GM12892 (cell line): Measurements from ENCODE around the gene ASB5.

ENCODE experiments used
- POLR2A ChIP-seq: IDR thresholded peaks from 2 replicates; pipeline ENCODE4 v1.6.1; 2011; ENCODE audit warnings: low read depth, low read length, control low read depth
- POLR2AphosphoS5 ChIP-seq: IDR thresholded peaks from 2 replicates; pipeline ENCODE4 v1.6.1; 2011; ENCODE audit warnings: low read depth, low read length, control low read depth
- TAF1 ChIP-seq: IDR thresholded peaks from 2 replicates; pipeline ENCODE4 v1.6.1; 2011; ENCODE audit warnings: low read depth, mild to moderate bottlenecking, control low read depth, low read length, borderline replicate concordance

- no peak for TF ChIP-seq POLR2AphosphoS5
- no peak for TF ChIP-seq POLR2A
- no peak for TF ChIP-seq TAF1
Observed at GRCh38 chr4:176222149-176222548, 46.9 kb downstream of the ASB5 start.
